GM21528 (cell line): ENCODE results near the gene PARPBP.
"Not testable (repeated sequence)": the region's sequence is repeated elsewhere in the genome, so short reads cannot be mapped to it uniquely, and the experiment has no call there.

Experiments
- ATAC-seq: cut with Tn5 transposase; IDR thresholded peaks from one replicate; pipeline ENCODE4 v1.9.1; 2021; ENCODE audit warnings: mild to moderate bottlenecking, moderate library complexity; ENCODE audit not compliant: unreplicated experiment, low FRiP score

The PARPBP gene

GRCh38 chr12:102147062-102147587, 27.1 kb downstream of the PARPBP start:
- ATAC-seq: not testable (repeated sequence)

- not testable (repeated sequence) for ATAC-seq
Measured at GRCh38 chr12:102155206-102155605, 35.2 kb downstream of the PARPBP start.

DNA sequence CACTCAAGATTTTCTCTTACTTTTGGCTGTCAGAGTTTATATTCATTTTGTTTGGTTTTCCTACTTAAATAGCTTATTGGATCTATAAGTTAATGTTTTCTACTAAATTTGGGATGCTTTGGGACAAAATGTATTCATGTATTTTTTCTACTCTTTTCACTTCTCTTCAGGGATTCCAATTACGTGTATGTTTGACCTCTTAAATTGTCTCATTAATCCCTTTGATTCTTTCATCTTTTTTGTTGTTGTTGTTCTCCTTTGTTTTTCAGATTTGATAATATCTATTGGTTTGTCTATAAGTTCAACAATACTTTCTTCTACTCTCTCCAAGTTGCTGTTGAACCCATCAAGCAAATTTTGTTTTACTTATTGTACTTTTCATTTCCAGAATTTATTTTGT, 43.4 kb downstream of the PARPBP start:
- no peak for ATAC-seq

- no peak for ATAC-seq
Measured at GRCh38 chr12:102167821-102168604, 48.0 kb downstream of the PARPBP start.

DNA sequence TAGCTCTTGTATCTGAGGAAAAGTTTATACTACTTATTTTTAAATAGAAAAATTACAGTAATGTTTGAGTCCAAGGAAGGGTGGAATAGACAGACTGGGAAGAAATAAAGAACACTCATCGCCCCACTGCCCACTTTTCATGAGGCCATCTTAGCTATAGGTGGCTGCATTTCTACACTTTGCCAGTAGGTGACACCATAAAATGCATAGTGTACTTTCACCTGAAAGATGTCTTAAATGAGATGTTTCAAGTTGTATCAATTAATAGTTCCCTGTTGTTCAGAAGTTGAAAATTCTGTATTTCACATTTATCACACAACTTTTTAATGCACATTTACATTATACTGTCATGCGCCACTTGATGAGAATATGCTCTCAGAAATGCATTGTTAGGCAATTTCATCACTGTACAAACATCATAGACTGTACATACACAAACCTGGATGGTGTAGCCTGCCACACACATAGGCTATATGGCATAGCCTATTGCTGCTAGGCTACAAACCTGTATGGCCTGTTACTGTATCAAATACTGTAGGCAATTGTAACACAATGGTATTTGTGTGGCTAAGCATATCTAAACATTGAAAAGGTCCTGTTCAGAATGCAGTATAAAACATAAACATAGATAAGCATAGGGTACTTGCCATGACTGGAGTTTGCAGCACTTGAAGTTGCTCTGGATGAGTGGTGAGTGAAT, 50.1 kb downstream of the PARPBP start:
- ATAC-seq: no peak

DNA sequence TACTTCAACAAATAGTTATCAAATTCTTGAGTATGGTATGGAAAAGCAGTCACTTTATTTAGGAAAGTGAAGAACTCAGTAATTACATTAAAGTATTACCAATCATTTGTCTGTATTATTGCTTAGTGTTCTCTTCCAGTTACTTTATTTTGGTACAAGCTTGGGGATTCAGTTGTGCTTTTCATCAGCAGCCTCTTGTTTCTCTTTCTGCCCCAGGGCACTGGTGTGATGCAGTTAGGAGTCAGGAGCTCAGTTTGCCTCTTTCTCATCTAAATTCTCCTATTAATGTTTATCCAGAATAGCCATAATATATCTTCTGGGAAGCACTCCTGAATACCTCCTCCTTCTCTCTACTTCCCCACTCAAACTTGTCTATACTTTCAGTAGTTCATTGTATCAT, 52.0 kb downstream of the PARPBP start:
- no peak for ATAC-seq

DNA sequence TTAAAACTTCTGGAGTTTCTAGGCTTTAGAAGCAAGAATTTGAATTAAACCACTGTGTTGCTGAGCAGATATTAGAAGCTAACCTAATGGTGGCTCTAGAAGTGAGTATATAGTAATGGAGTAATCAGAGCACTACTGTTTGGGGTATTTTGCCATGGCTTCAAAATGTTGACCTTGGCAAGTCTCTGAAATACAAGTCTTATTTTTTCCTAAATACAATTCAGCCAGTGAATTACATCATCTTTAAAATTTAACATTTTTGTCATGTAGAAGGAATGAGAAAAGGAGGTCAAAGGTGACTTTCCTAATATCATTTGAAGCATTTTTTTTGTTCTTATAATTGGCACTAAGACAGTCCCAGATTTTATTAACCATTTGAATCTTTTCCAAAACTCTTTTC, 52.5 kb downstream of the PARPBP start:
- ATAC-seq: no peak

- no peak for ATAC-seq
Measured at GRCh38 chr12:102174117-102174516, 54.1 kb downstream of the PARPBP start.

- ATAC-seq: no peak
Measured at GRCh38 chr12:102174761-102175160, 54.8 kb downstream of the PARPBP start.

- ATAC-seq: no peak
Measured at GRCh38 chr12:102182635-102183034, 62.7 kb downstream of the PARPBP start.

DNA sequence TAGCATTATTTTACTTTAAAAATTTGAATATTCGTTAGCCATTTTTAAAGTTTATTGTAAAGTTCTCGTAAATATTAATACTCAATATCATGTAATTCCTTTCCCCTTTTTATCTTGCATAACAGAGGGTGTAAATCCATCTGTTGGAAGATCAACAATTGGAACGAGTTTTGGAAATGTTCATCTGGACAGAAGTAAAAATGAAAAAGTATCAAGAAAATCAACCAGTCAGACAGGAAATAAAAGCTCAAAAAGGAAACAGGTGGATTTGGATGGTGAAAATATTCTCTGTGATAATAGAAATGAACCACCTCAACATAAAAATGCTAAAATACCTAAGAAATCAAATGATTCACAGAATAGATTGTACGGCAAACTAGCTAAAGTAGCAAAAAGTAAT, 75.8 kb downstream of the PARPBP start:
- no peak for ATAC-seq

- ATAC-seq: peak; percentile 70
Measured at GRCh38 chr12:102197789-102198188, 77.8 kb downstream of the PARPBP start, which contains the start of gene PMCH. PMCH (minus strand) TSS chr12:102197833; CDS start chr12:102197770, 63 bp downstream.

DNA sequence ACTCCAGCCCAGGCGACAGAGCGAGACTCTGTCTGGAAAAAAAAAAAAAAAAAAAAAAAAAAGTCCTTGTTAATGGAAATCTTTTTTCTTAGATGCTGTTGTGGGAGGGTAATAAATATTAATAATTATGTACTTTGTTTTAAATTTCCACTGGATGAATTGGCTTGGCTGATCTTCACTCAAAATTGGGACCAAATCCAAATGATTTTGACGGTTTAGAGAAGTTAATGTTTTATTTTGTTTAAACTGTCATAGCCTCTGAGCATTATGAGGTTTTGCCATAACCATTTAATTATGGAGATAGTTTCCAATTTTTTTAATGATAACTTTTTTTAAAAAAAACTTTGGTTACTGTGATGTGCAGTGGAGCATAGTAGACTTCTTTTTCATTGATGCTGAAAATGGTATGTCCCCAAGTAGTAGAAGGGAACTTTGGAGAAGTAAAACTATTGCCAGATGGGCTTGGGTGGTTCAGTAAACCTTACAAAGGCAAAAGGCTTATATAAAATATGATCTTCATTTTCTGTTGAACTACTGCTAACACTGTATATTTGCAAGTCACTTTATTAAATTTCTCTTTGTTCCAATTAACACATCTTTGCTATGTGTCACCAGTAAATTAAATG, 81.6 kb downstream of the PARPBP start:
- ATAC-seq: no peak

DNA sequence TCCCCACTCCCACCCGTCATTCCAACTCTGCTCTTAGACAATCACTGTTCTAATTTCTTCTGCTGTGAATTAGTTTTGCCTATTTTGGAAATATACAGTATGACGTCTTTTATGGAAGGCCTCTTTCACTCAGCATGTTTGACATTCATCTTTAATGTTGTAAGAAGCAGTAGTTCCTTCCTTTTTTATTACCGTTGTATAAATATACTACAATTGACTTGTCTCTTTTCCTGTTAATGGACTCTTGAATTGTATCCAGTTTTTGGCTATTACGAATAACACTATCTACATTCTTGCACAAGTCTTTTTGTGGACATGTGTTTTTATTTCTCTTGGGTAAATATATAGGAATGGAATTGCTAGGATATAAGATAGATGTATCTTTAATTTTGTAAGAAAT, 82.6 kb downstream of the PARPBP start:
- no peak for ATAC-seq

DNA sequence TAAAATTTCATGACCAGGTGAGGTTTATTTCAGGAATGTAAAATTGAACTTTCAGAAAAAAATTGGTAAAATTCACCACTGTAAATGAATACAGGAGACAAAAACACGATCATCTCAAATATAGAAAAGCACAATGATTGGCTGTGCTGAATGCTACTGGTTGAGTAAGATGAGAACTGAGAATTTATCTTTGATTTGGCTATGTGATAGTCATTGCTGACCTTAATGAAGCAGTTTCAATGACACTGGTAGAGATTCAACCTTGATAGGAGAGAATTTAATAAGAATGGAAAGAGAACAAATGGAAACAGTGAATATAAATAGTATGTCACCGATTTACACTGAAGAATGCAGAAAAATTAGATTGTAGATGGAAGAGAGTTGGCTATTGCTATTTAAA, 84.0 kb downstream of the PARPBP start:
- no peak for ATAC-seq

GRCh38 chr12:102215992-102216691, 96.2 kb downstream of the PARPBP start:
- ATAC-seq: no peak

DNA sequence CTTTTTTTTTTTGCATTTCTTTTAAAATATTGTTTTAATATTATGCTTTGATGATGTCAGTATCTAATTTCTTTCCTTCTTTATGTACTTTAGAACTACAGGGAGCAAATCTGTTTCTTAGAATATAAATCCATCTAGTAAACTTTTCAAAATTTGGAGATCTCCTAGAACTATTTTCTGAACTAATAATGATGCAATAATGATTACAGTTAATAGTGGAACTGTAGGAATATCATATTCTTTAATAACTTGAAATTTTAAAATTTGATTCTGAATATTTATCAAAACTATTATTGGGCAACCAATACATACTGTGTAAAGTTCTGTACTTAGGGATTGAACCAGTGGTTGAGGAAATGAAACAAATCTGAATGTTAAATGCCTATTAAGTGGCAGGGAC, 100.8 kb downstream of the PARPBP start:
- ATAC-seq: no peak

DNA sequence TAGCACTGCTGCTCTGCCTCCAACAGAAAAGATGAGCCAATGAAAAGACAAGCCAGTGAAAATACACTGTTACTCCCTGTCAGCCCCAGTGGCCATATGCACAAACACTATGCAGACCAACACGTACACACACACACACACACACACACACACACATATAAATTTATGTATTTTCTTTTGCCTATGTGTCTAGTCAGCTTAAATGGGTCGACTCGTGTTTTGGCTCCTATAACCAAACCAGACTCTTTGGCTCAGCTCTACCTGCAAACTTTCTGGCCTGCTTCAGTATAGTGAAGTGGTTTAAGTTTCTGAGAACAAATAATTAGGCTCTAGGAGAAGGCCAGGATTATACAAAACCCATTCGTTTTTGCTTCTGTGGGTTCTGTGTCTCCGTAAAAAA, 108.0 kb downstream of the PARPBP start:
- no peak for ATAC-seq

- no peak for ATAC-seq
Measured at GRCh38 chr12:102232036-102232435, 112.1 kb downstream of the PARPBP start.

DNA sequence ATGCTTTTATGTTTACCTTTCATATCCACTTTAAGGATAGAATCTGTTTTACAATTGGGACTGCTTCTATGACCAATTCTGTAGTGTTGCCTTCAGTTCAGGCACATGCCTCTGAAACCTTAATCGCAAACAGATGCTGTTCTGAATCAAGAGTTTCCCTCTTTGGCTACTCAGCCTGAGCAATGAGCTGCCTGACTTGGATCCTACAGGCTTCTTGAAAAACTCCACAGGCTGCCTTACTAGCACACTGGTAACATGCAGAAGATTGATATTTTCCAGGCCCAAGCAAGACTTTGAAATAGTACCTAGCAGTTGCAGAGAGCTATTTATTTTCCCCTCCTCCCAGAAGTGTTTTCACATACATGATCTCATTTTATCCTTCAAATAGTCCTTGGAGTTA, 112.5 kb downstream of the PARPBP start:
- no peak for ATAC-seq

DNA sequence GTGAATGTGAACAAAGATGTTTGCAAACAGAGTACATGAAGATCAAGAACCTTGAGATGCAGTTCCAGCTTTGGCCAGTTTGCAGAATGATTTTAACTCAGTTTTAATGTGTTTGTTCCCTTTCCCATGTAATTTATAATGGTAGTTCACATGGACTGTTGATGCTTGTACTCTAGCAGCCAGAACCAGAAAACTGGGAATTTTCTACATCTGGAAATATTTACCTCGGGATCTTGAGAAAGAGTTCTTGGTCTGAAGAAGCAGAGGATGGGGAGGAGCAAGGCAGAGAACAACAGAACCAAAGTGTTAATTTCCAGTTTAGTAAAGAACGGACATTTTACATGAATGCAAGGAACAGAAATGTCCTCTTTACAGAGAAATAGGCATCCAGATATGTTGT, 114.6 kb downstream of the PARPBP start:
- no peak for ATAC-seq
